HL-60 (cell line): ENCODE data around the gene TPP1.

Experiments used
- GABPA ChIP-seq: IDR thresholded peaks from 2 replicates; pipeline ENCODE4 v1.6.1; 2012; ENCODE audit warnings: low read depth
- POLR2AphosphoS5 ChIP-seq: IDR thresholded peaks from 2 replicates; pipeline ENCODE4 v1.6.1; 2012; ENCODE audit warnings: low read depth
- SPI1 ChIP-seq: IDR thresholded peaks from 2 replicates; pipeline ENCODE4 v1.6.1; 2012; ENCODE audit warnings: low read depth, mild to moderate bottlenecking, borderline replicate concordance
- TF ChIP-seq, protein P1 (sequence below): IDR thresholded peaks from one replicate; pipeline ENCODE4 v1.5.1; 2011; ENCODE audit warnings: low read length, control low read depth, inconsistent platforms; ENCODE audit not compliant: insufficient read depth
- TF ChIP-seq, protein P2 (sequence below): IDR thresholded peaks from 2 replicates; pipeline ENCODE4 v1.6.1; 2012; ENCODE audit warnings: low read depth; ENCODE audit not compliant: insufficient replicate concordance

DNA sequence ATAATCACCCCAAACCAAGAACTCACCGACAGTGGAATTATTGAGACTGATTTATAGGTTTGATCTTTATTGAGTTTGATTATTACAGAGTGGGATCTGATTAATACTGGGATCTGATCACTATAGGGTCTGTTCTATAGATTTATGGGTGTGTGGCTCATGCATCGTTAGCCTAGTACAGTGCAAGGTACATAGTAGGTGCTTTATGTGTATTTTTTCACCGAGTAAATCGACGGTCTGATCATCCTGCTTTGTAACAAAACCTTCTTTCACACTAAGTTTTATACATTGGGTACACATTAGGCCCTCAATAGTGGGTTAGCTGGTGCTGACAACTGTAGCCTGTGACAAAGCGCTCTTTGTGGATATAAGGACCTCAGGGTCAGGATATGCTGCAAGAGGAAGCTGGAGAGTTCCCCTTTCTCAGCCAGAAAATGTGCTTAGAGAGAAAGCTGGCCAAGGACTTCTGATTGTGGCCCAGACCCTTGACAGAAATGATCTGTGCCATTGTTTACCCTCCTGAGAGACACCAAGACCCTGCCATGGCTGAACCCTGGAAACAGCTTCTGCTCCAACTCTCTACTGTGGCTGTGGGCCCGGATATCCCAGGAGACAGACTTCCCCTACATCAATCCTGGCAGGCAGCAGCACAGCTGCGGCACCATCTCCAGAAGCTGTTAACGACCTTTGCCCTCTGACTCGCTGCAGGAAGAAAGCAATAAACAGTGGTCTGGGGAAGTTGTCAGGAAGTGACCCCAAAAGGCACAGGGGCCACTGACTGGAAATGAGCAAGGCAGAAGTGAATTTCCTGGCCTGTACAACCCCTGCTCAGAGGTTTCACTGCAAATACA, 16.1 kb upstream of the TPP1 start:
- TF ChIP-seq, protein P1, sequence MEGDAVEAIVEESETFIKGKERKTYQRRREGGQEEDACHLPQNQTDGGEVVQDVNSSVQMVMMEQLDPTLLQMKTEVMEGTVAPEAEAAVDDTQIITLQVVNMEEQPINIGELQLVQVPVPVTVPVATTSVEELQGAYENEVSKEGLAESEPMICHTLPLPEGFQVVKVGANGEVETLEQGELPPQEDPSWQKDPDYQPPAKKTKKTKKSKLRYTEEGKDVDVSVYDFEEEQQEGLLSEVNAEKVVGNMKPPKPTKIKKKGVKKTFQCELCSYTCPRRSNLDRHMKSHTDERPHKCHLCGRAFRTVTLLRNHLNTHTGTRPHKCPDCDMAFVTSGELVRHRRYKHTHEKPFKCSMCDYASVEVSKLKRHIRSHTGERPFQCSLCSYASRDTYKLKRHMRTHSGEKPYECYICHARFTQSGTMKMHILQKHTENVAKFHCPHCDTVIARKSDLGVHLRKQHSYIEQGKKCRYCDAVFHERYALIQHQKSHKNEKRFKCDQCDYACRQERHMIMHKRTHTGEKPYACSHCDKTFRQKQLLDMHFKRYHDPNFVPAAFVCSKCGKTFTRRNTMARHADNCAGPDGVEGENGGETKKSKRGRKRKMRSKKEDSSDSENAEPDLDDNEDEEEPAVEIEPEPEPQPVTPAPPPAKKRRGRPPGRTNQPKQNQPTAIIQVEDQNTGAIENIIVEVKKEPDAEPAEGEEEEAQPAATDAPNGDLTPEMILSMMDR = no peak
- TF ChIP-seq GABPA = no peak
- TF ChIP-seq SPI1 = peak; percentile 97
- peak; percentile 71 for TF ChIP-seq POLR2AphosphoS5
- TF ChIP-seq, protein P2, sequence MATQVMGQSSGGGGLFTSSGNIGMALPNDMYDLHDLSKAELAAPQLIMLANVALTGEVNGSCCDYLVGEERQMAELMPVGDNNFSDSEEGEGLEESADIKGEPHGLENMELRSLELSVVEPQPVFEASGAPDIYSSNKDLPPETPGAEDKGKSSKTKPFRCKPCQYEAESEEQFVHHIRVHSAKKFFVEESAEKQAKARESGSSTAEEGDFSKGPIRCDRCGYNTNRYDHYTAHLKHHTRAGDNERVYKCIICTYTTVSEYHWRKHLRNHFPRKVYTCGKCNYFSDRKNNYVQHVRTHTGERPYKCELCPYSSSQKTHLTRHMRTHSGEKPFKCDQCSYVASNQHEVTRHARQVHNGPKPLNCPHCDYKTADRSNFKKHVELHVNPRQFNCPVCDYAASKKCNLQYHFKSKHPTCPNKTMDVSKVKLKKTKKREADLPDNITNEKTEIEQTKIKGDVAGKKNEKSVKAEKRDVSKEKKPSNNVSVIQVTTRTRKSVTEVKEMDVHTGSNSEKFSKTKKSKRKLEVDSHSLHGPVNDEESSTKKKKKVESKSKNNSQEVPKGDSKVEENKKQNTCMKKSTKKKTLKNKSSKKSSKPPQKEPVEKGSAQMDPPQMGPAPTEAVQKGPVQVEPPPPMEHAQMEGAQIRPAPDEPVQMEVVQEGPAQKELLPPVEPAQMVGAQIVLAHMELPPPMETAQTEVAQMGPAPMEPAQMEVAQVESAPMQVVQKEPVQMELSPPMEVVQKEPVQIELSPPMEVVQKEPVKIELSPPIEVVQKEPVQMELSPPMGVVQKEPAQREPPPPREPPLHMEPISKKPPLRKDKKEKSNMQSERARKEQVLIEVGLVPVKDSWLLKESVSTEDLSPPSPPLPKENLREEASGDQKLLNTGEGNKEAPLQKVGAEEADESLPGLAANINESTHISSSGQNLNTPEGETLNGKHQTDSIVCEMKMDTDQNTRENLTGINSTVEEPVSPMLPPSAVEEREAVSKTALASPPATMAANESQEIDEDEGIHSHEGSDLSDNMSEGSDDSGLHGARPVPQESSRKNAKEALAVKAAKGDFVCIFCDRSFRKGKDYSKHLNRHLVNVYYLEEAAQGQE = peak; percentile 44
